ENCODE measurements around the gene RAB40C.

DNA sequence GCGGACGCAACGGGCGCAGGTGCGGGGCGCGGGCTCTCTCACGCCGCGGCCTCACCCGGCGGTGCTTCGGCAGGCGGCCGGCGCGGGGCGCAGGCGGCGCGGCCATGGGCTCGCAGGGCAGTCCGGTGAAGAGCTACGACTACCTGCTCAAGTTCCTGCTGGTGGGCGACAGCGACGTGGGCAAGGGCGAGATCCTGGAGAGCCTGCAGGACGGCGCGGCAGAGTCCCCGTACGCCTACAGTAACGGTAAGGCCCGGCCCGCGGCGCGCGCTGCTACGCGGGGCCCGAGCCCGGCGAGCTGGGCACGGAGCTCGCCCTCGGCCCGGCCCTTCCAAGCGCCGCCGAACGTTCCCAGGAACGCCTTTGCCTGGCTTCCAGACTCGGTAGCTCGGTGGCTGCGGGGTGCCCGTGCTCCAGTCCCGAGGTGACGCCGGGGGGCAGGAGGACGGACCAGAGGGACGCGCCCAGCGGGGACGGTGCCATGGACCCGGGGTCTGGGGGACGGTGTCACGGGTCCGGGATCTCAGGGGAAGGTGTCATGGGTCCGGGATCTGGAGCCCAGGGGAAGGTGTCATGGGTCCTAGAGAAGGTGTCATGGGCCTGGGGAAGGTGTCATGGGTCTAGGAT, 435 bp downstream of the RAB40C start:
- TF ChIP-seq, protein P1, sequence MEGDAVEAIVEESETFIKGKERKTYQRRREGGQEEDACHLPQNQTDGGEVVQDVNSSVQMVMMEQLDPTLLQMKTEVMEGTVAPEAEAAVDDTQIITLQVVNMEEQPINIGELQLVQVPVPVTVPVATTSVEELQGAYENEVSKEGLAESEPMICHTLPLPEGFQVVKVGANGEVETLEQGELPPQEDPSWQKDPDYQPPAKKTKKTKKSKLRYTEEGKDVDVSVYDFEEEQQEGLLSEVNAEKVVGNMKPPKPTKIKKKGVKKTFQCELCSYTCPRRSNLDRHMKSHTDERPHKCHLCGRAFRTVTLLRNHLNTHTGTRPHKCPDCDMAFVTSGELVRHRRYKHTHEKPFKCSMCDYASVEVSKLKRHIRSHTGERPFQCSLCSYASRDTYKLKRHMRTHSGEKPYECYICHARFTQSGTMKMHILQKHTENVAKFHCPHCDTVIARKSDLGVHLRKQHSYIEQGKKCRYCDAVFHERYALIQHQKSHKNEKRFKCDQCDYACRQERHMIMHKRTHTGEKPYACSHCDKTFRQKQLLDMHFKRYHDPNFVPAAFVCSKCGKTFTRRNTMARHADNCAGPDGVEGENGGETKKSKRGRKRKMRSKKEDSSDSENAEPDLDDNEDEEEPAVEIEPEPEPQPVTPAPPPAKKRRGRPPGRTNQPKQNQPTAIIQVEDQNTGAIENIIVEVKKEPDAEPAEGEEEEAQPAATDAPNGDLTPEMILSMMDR (IDR thresholded peaks at IDR 0.05) = no peak
- TF ChIP-seq POLR2A (IDR thresholded peaks at IDR 0.05) = peak; percentile 61
